IMR-90 (cell line): ENCODE measurements around the gene KLHL40. TPM values are rescaled to one million over a fixed set of nuclear protein-coding genes. Genes with fewer than 3 reads are reported as not detected.

Experiments used
- ATAC-seq: fragments of 200-7000 bp; cut with Tn5 transposase; 2 replicates; pipeline ENCODE4 v1.9.1; 2020; ENCODE audit warnings: low read depth, mild to moderate bottlenecking, moderate library complexity
- BruUV-seq: library from RNA; stranded (reverse); fragments of 400-500 nt; replicated peaks from 2 replicates; lab custom pipeline; 2021; lab: Mats Ljungman, UMichigan
- CTCF ChIA-PET: fragments of 300-600 bp; formaldehyde crosslinking; extraction: SDS; loops from one replicate; lab custom pipeline; 2021; ENCODE audit warnings: antibody characterized with exemption; lab: Yijun Ruan, JAX
- POLR2A ChIA-PET: fragments of 300-600 bp; sonication (Branson Sonifier 250); formaldehyde crosslinking; loops from one replicate; lab custom pipeline; 2022; ENCODE audit warnings: antibody characterized with exemption; ENCODE audit not compliant: unreplicated experiment; lab: Charles Lee
- DNase-seq: peaks from one replicate; pipeline ENCODE4 v3.0.0; 2013
- H2AFZ ChIP-seq: replicated peaks from 2 replicates; pipeline ENCODE3; 2013; ENCODE audit warnings: low read length, mild to moderate bottlenecking; ENCODE audit not compliant: poor library complexity
- H2AK5ac ChIP-seq: 2 replicates; pipeline ENCODE4 v1.6.1; 2013; ENCODE audit warnings: low read depth, low read length, inconsistent platforms
- H2AK9ac ChIP-seq: replicated peaks from 2 replicates; pipeline ENCODE3; 2013; ENCODE audit warnings: mild to moderate bottlenecking, low read depth, low read length, moderate library complexity; ENCODE audit not compliant: poor library complexity
- H2BK120ac ChIP-seq: 2 replicates; pipeline ENCODE4 v1.6.1; 2013; ENCODE audit warnings: low read depth, low read length, inconsistent platforms
- H2BK15ac ChIP-seq: 3 replicates; pipeline ENCODE4 v1.6.1; 2013; ENCODE audit warnings: low read depth, low read length, inconsistent platforms
- H2BK20ac ChIP-seq: 2 replicates; pipeline ENCODE4 v1.6.1; 2013; ENCODE audit warnings: low read depth, mild to moderate bottlenecking, inconsistent platforms, low read length, moderate library complexity
- H2BK5ac ChIP-seq: 2 replicates; pipeline ENCODE4 v1.6.1; 2013; ENCODE audit warnings: mild to moderate bottlenecking, low read depth, low read length, inconsistent platforms; ENCODE audit not compliant: poor library complexity, severe bottlenecking
- H3K14ac ChIP-seq: replicated peaks from 2 replicates; pipeline ENCODE4 v1.6.1; 2013; ENCODE audit warnings: low read depth, low read length, inconsistent platforms
- H3K18ac ChIP-seq: 2 replicates; pipeline ENCODE4 v1.6.1; 2013; ENCODE audit warnings: low read depth, low read length, control low read depth
- H3K23ac ChIP-seq: 2 replicates; pipeline ENCODE4 v1.6.1; 2013; ENCODE audit warnings: low read depth, low read length, inconsistent platforms
- H3K27ac ChIP-seq: 2 replicates; pipeline ENCODE4 v1.5.1; 2013; ENCODE audit warnings: mild to moderate bottlenecking, control low read depth, low read length; ENCODE audit not compliant: insufficient read depth
- H3K27me3 ChIP-seq: 2 replicates; pipeline ENCODE4 v1.6.1; 2013; ENCODE audit warnings: low read length; ENCODE audit not compliant: control insufficient read depth, insufficient read depth
- H3K36me3 ChIP-seq: 2 replicates; pipeline ENCODE4 v1.6.1; 2013; ENCODE audit warnings: low read length, mixed read lengths; ENCODE audit not compliant: control insufficient read depth, insufficient read depth
- H3K4ac ChIP-seq: 2 replicates; pipeline ENCODE4 v1.6.1; 2013; ENCODE audit warnings: low read depth, low read length, inconsistent platforms
- H3K4me1 ChIP-seq: 2 replicates; pipeline ENCODE4 v1.6.1; 2013; ENCODE audit warnings: low read length, mixed read lengths; ENCODE audit not compliant: control insufficient read depth, insufficient read depth
- H3K4me2 ChIP-seq: 2 replicates; pipeline ENCODE4 v1.6.1; 2013; ENCODE audit warnings: low read depth, mild to moderate bottlenecking, control low read depth, low read length, moderate library complexity
- H3K4me3 ChIP-seq: 2 replicates; pipeline ENCODE4 v1.5.1; 2013; ENCODE audit warnings: low read depth, mild to moderate bottlenecking, control low read depth, low read length, moderate library complexity; ENCODE audit not compliant: insufficient read depth
- H3K56ac ChIP-seq: 2 replicates; pipeline ENCODE4 v1.6.1; 2013; ENCODE audit warnings: low read length, inconsistent platforms; ENCODE audit not compliant: insufficient read depth; ENCODE audit errors: extremely low read depth
- H3K79me1 ChIP-seq, 2 experiments: 2 replicates each; pipeline ENCODE4 v1.6.1; 2013; ENCODE audit warnings: low read length in 2 of 2, inconsistent platforms in 1 of 2, low read depth in 1 of 2
- H3K9ac ChIP-seq: 2 replicates; pipeline ENCODE4 v1.6.1; 2013; ENCODE audit warnings: low read depth, low read length, control low read depth
- H3K9me1 ChIP-seq: 2 replicates; pipeline ENCODE4 v1.6.1; 2013; ENCODE audit warnings: low read length, inconsistent platforms; ENCODE audit not compliant: insufficient read depth
- H3K9me3 ChIP-seq: 2 replicates; pipeline ENCODE4 v1.6.1; 2013; ENCODE audit warnings: low read length; ENCODE audit not compliant: control insufficient read depth, insufficient read depth
- H4K20me1 ChIP-seq: 2 replicates; pipeline ENCODE4 v1.6.1; 2013; ENCODE audit warnings: low read length, inconsistent platforms; ENCODE audit not compliant: insufficient read depth
- H4K5ac ChIP-seq: 2 replicates; pipeline ENCODE4 v1.6.1; 2013; ENCODE audit warnings: mild to moderate bottlenecking, low read depth, low read length, control low read depth
- H4K8ac ChIP-seq, 2 experiments: 2 replicates each; pipeline ENCODE4 v1.6.1; 2013; ENCODE audit warnings: low read depth in 2 of 2, low read length in 2 of 2, control low read depth in 1 of 2, inconsistent platforms in 1 of 2
- H4K91ac ChIP-seq: 2 replicates; pipeline ENCODE4 v1.6.1; 2013; ENCODE audit warnings: low read depth, low read length, inconsistent platforms; ENCODE audit not compliant: insufficient read depth
- BHLHE40 ChIP-seq: fragments of 150-350 bp; IDR thresholded peaks from 2 replicates; pipeline ENCODE4 v1.6.1; 2016; ENCODE audit warnings: mild to moderate bottlenecking, low read depth, low read length
- CEBPB ChIP-seq: IDR thresholded peaks from 2 replicates; pipeline ENCODE4 v1.6.1; 2012; ENCODE audit warnings: low read depth, low read length, improper control_type of control experiment
- CHD1 ChIP-seq: IDR thresholded peaks from 2 replicates; pipeline ENCODE4 v1.6.1; 2012; ENCODE audit warnings: low read depth, low read length, improper control_type of control experiment
- FOS ChIP-seq: fragments of 150-350 bp; IDR thresholded peaks from 2 replicates; pipeline ENCODE4 v1.6.1; 2016; ENCODE audit warnings: low read depth, low read length
- MAFK ChIP-seq: IDR thresholded peaks from 2 replicates; pipeline ENCODE4 v1.6.1; 2012; ENCODE audit warnings: low read depth, low read length, improper control_type of control experiment
- MAZ ChIP-seq: IDR thresholded peaks from 2 replicates; pipeline ENCODE4 v1.6.1; 2012; ENCODE audit warnings: low read depth, mild to moderate bottlenecking, low read length, improper control_type of control experiment, moderate library complexity, borderline replicate concordance
- MXI1 ChIP-seq: IDR thresholded peaks from 2 replicates; pipeline ENCODE4 v1.6.1; 2012; ENCODE audit warnings: low read depth, mild to moderate bottlenecking, low read length, moderate library complexity, borderline replicate concordance
- NFE2L2 ChIP-seq: fragments of 150-350 bp; IDR thresholded peaks from 2 replicates; pipeline ENCODE4 v1.6.1; 2016; ENCODE audit warnings: low read depth, mild to moderate bottlenecking, low read length
- POLR2A ChIP-seq: IDR thresholded peaks from 2 replicates; pipeline ENCODE4 v1.6.1; 2012; ENCODE audit warnings: mild to moderate bottlenecking, low read depth, low read length
- RAD21 ChIP-seq: IDR thresholded peaks from 2 replicates; pipeline ENCODE4 v1.6.1; 2012; ENCODE audit warnings: low read length, improper control_type of control experiment
- RCOR1 ChIP-seq: IDR thresholded peaks from 2 replicates; pipeline ENCODE4 v1.6.1; 2012; ENCODE audit warnings: mild to moderate bottlenecking, low read length, improper control_type of control experiment; ENCODE audit not compliant: insufficient replicate concordance
- RFX5 ChIP-seq: IDR thresholded peaks from 2 replicates; pipeline ENCODE4 v1.8.0; 2012; ENCODE audit warnings: low read depth, mild to moderate bottlenecking, low read length, moderate library complexity
- SMC3 ChIP-seq: fragments of 150-350 bp; IDR thresholded peaks from 2 replicates; pipeline ENCODE4 v1.6.1; 2016; ENCODE audit warnings: low read depth, mild to moderate bottlenecking, antibody characterized with exemption, low read length, moderate library complexity
- WGBS, 2 experiments: methylation state at CpG; one replicate each; pipeline versions ENCODE4 v1.1.5 to v1.1.7; 2013; ENCODE audit warnings: missing lambda C conversion rate in 2 of 2; ENCODE audit not compliant: insufficient read length in 1 of 2; ENCODE audit errors: extremely low coverage in 2 of 2; 5-methylcytosine and 5-hydroxymethylcytosine counted together
- dilution Hi-C: fragments of 300-500 bp; cut with HindIII; formaldehyde crosslinking; loops from one replicate; pipeline ENCODE4 v1.14.3; 2018; ENCODE audit warnings: low sequenced_read_pairs; ENCODE audit not compliant: unreplicated experiment
- in situ Hi-C: fragments of 300-500 bp; cut with MboI; formaldehyde crosslinking; loops from 3 replicates; pipeline ENCODE4 v1.14.3; 2019; ENCODE audit warnings: low sequenced_read_pairs, inconsistent platforms, mixed read lengths
- intact Hi-C: fragments of 100-400 bp; cut with micrococcal nuclease; formaldehyde crosslinking; loops from 2 replicates; pipeline ENCODE4 v1.10.0; 2022
- polyA plus RNA-seq, 3 experiments: library from polyadenylated mRNA; depleted of rRNA; stranded (reverse); fragments of >200 nt; gene quantifications; 2 replicates each; pipeline ENCODE4 v1.2.3, GENCODE V29; 2012; ENCODE audit warnings: low replicate concordance in 1 of 3
- total RNA-seq: library from RNA; depleted of rRNA; stranded (reverse); fragments of >200 nt; gene quantifications from 2 replicates; pipeline ENCODE4 v1.2.3, GENCODE V29; 2012
- TF ChIP-seq, protein P1 (sequence below): fragments of 150-350 bp; IDR thresholded peaks from 2 replicates; pipeline ENCODE4 v1.6.1; 2016; ENCODE audit warnings: low read depth, mild to moderate bottlenecking, low read length, moderate library complexity, borderline replicate concordance
- TF ChIP-seq, protein P2 (sequence below): conservative IDR thresholded peaks from 2 replicates; pipeline ENCODE4 v1.5.1; 2012; ENCODE audit warnings: mild to moderate bottlenecking, low read depth, low read length, improper control_type of control experiment
- TF ChIP-seq, protein P3 (sequence below): fragments of 150-350 bp; IDR thresholded peaks from 2 replicates; pipeline ENCODE4 v1.6.1; 2017; ENCODE audit warnings: mild to moderate bottlenecking, antibody characterized with exemption, low read length, low read depth

KLHL40 gene
- total and polyA plus RNA-seq, 2 of the 4 experiments (the other 2 are of a cell fraction): not detected

DNA sequence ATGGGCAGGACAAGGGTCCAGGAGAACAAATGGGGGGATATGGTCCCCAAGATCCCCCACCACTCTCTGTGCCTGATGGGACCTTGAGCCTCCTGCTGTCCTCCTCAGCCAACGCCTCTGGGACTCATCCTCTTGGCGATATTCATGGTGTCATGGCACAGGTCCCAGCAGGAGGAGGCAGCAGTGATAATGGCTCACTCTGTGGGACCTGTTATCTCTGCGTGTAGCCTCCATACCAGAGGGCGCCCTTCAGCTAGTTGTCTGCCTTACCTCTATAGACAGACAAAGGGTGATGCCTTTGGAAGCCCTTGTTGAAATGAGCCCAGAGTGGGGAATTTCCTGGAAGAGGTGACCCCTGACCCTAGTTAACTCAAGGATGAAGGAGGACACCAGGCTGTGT, 24.4 kb upstream of the KLHL40 start:
- Histone ChIP-seq H2BK20ac (no peak overlapping the region), H4K91ac (no peak overlapping the region), H3K18ac (no peak overlapping the region), H3K36me3 (peaks cover 21% of the 10 kb centered on the region; the same call in 1 of the 2 replicates), H4K20me1 (peaks cover 30% of the 10 kb centered on the region), H3K14ac (no peak overlapping the region), H3K4me2 (no peak overlapping the region), H3K9me3 (no peaks in the 10 kb centered on the region), H2BK15ac (no peak overlapping the region), H3K9ac (no peak overlapping the region), H2AK9ac (no peak overlapping the region), H3K9me1 (peaks cover 22% of the 10 kb centered on the region), H3K27me3 (no peaks in the 10 kb centered on the region), H3K4me1 (peaks cover 6% of the 10 kb centered on the region; the same call in 1 of the 2 replicates), H3K4ac (no peak overlapping the region), H3K23ac (no peak overlapping the region), H4K5ac (no peak overlapping the region), H3K4me3 (no peak overlapping the region), H3K27ac (no peak overlapping the region), H4K8ac (no peak overlapping the region), H3K56ac (no peak overlapping the region), H2AK5ac (no peak overlapping the region), H2BK5ac (no peak overlapping the region), H2BK120ac (no peak overlapping the region), H2AFZ (no peak overlapping the region), H3K79me1 (peaks cover 3 to 35% of the 10 kb centered on the region in 2 experiments; a peak in 3 of 4 replicates)
- BruUV-seq: no TSS peak
- TF ChIP-seq, protein P1, sequence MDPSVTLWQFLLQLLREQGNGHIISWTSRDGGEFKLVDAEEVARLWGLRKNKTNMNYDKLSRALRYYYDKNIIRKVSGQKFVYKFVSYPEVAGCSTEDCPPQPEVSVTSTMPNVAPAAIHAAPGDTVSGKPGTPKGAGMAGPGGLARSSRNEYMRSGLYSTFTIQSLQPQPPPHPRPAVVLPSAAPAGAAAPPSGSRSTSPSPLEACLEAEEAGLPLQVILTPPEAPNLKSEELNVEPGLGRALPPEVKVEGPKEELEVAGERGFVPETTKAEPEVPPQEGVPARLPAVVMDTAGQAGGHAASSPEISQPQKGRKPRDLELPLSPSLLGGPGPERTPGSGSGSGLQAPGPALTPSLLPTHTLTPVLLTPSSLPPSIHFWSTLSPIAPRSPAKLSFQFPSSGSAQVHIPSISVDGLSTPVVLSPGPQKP: no peak
- TF ChIP-seq RFX5 (no peak), RAD21 (no peak), FOS (no peak), MXI1 (no peak), RCOR1 (no peak), MAZ (no peak), CHD1 (no peak), NFE2L2 (no peak), MAFK (no peak), BHLHE40 (no peak), POLR2A (no peak), CEBPB (no peak), SMC3 (no peak)
- TF ChIP-seq, protein P2, sequence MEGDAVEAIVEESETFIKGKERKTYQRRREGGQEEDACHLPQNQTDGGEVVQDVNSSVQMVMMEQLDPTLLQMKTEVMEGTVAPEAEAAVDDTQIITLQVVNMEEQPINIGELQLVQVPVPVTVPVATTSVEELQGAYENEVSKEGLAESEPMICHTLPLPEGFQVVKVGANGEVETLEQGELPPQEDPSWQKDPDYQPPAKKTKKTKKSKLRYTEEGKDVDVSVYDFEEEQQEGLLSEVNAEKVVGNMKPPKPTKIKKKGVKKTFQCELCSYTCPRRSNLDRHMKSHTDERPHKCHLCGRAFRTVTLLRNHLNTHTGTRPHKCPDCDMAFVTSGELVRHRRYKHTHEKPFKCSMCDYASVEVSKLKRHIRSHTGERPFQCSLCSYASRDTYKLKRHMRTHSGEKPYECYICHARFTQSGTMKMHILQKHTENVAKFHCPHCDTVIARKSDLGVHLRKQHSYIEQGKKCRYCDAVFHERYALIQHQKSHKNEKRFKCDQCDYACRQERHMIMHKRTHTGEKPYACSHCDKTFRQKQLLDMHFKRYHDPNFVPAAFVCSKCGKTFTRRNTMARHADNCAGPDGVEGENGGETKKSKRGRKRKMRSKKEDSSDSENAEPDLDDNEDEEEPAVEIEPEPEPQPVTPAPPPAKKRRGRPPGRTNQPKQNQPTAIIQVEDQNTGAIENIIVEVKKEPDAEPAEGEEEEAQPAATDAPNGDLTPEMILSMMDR: no peak
- TF ChIP-seq, protein P3, sequence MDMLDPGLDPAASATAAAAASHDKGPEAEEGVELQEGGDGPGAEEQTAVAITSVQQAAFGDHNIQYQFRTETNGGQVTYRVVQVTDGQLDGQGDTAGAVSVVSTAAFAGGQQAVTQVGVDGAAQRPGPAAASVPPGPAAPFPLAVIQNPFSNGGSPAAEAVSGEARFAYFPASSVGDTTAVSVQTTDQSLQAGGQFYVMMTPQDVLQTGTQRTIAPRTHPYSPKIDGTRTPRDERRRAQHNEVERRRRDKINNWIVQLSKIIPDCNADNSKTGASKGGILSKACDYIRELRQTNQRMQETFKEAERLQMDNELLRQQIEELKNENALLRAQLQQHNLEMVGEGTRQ: no peak
- WGBS, 2 experiments: 70% methylated on average over 2 of the region's 4 CpGs; no CpG with 5 or more reads in 1 of the 2 experiments
- intact Hi-C loops (no loop called here), dilution Hi-C loops (no loop called here), in situ Hi-C loops (no loop called here)
- no peak for DNase-seq
- POLR2A ChIA-PET: no interaction called here
- ATAC-seq: no peak
- CTCF ChIA-PET: interaction anchor here (0.9 kb wide), 1 partner anchor 17 kb away, joined by 3 read pairs; no protein-coding TSS in a partner anchor
